Daoy (cell line): Measurements from ENCODE around the gene PSMD3. TPM values are rescaled to one million over a fixed set of nuclear protein-coding genes. Genes with fewer than 3 reads are reported as not detected.
A peak's percentile ranks its signal among the peaks of the same experiment; 100 is the strongest.

Experiments
- DNase-seq: peaks from one replicate; pipeline ENCODE4 v3.0.0-alpha.2; 2015; ENCODE audit warnings: low read depth
- total RNA-seq: library from RNA; depleted of rRNA; stranded (reverse); fragments of >200 nt; shearing (Covaris generic); gene quantifications from 2 replicates; pipeline ENCODE4 v1.2.3, GENCODE V29; 2014

The PSMD3 gene
- total RNA-seq, 1 experiment from 2014 or later = 185 TPM

DNA sequence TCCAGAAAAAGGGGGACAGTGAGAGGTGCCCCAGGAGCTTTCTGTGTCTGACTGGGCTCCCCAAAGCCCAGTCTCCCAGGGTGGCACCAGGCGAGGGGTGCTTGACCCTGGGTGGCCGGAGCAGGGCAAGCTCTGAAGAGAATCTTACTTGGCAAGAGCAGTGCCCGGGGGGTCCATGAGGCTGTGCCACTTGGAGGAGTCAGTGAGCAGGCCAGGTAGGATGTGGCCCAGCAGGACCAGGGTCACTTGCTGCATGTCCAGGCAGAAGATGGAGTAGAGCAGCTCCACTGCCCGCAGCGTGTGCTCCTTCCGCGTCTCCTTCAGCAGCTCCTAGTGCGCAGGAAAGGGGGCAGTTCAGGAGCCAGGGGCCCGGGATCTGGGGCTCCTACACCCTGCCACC, 41.9 kb downstream of the PSMD3 start:
- DNase-seq = no peak

DNA sequence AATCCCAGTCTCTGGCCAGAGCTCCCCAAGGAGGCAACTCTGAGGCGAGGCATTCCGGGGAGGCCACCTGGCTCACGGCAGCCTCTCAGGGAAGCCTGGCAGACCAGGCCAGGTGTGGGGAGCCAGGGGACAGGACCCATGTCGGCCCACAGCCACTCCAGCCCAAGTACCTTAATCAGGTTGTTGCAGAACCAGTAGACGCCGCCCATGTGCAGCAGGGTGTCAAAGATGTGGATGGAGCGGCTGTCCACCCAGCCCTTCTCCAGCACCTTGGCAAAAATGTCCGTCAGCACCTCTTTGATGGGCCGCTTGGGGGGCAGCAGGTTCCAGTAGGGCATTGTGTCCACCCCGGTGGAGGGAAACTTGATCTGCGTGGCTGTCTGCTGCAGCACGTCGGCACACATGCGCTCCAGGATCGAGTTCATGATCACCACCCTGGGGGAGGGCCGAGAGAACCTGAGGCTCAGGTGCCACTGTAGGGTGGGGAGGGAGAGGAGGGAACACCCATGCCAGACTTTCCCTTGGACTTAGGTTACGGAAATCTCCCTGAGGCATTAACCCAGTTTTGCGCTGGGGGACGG, 42.4 kb downstream of the PSMD3 start:
- DNase-seq = no peak

DNA sequence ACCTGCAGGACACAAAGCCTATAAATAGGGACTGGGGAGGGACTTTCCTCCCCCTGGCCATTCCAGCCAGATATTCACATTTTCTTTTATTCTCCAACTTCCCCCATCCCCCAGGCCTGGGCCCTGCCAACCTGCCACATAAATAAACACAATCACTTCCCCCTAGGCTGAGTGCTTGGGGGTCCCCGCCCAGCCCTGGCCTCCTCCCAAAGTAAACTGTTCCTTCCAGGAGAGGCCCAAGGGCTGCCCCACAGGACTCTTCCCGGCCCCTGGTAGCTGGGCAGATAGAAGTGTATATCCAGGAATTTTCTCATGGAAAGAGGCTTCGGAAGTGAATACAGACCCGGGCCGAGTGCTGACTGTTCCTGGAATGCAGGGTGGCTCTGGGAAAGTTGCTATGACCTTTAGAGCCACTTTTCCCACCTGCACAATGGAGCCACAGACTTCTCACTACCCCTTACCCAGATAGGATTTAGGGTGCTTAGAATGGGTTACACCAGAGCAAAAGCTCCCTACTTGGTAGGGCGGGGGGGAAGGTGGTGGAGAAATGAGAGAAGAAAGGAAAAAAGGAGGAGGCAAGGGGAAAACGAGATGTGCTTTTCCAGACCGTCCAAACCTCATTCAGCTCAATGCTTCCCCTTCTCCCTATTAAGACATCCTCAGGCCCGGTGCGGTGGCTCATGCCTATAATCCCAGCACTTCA, 43.1 kb downstream of the PSMD3 start:
- DNase-seq = peak; percentile 71

DNA sequence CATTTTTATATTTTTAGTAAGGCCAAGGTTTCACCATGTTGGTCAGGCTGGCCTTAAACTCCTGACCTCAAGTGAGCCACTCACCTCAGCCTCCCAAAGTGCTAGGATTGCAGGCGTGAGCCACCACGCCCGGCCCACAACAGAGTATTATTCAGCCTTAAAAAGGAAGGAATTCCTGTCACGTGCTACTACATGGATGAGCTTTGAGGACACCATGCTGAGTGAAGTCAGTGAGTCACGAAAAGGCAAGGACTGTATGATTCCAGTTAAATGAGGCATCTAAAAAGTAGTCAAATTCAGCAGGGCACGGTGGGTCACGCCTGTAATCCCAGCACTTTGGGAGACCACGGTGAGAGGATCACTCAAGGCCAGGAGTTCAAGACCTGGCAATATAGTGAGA, 44.3 kb downstream of the PSMD3 start:
- peak; percentile 60 for DNase-seq

DNA sequence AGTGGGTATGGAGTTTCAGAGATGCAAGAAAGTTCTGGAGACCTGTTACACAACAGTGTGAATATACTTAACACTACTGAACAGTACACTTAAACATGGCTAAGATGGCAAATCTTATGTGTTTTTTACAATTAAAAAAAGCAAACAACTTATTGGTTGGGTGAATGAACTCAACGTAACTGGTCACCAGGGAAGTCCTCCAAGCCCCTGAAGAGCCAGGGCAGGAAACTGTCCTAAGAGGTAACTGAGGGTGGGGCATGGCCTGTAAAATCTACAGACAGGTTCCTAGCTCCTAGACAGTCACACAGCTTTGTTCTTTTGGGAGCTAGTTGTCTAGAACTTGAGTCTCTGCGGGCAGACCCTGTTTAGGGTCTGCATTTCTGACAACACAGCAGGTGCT, 45.0 kb downstream of the PSMD3 start:
- no peak for DNase-seq

DNA sequence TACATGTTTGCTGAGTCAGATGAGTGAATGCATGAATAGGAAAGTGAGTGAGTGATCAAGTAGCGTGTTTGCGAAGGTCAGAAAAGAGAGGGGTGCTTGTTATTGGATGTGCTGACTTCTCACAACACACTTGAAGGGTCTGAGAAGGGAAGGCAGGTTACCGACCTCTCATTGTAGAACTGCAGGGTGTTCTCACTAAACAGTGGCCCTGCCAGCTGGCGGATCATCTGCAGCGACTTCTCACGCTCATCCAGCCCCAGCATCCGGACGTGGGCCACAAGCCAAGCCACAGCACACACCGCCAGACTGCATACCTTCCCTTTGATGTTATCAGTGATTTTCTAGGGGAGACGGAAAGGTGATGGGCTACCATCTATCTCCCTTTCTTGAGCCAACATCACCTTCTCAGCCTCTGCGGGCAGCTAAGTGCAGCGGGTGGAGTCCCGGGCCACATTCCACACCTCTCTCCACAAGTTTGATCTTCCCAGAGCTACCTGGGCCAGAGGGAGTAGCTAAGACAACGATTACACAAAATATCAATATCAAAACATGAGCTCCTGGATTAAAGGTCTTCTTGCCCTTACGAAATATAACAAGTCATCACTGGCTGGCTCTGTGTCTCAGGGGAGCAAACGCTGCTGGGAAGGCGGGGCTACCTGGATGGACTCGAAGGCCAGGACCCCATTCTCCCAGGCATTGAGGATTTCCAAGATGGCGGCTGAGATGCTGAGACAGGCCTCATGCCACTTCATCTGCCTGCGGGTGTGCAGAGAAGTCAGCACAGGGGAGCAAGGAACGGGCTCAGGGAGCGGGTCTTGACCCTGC, 45.6 kb downstream of the PSMD3 start:
- peak; percentile 85 for DNase-seq

DNA sequence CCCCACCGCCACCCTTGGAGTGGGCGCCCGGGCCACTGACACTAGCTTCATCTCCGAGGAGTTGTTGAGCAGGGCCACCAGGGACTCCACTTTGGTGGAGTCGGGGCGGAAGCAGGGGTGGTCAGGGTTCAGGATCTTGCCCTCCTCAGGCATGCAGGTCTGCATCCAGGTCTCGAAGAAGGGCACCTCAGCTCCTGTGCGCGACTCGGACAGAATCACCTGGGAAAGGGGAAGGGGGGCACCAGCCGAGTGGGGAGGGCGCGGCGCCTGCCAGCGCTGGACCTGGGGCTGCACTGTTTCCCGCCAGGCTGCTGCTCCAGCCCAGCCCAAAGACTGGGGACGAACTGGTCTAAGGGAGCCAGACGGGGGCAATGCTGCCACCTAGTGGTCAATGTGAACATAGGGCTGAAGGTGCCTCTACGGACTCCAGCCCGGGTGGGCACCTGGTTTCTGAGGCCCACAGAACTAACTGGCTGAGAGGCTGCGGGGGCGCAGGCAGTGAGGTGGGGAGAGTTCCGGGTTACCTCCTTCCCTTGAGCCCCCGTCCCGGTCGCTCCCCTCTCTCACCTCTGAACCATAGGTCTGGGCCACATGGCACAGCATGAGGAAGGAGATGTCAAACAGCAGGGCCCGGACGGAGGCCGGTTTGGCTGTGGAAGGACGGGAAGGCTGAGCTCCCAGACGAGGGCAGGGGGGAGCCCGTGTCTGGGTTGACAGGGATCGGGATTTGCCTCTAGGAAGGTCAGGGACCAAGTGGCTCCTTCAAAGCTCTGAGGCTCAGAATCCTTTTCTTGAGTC, 46.4 kb downstream of the PSMD3 start:
- DNase-seq = peak; percentile 90

DNA sequence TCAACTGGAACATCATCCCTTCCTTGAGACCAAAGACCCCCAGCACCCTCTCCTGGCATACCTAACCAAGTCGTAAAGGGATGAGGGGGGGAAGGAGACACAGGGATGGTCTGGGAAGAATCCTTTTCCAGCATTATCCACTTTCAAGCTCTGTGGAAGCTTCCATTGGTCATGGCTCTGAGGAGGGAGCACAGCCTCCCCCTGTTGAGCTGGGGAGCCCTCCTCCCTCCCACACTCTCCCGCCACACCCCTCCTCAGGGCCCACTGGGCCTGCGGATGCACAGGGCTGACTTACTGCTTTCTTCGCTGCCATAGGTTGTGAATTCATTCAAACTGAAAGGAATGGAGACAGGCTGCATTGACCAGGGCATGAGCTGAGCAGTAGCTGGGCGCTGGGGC, 47.0 kb downstream of the PSMD3 start:
- DNase-seq = no peak

DNA sequence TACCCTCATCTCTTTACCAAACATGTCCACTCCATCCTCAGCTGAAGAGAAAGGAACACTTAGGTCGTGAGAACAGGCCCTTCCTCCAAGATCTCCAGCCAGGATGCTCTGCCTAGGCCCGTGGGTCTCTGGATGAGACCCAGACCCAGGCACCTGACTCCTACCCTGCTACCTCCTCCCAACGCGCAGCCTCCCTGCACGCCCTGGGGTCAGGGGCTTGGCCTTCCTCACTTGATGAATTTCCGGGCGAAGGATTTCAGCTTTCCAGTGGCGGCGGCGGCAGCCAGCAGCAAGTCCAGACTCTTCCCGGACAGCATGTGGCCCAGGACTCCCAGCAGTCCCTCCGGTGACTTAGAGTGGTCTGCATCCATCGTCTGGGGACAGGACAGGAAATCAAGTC, 48.0 kb downstream of the PSMD3 start:
- no peak for DNase-seq

DNA sequence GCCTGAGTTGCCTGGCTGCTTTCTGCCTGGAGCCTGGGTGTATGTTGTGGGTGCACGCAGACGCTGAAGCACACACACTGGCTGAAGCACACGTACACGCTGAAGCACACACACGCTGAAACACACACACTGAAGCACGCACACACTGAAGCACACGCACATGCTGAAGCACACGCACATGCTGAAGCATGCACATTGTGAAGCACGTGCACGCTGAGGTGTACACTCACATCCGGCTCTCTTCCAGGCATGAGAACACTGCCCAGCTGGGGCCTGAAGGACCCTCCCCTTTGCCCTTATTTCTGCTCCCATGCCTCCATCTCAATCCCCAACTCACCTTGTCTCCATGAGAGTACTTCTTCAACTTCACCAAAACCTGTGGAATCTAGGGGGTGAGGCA, 51.1 kb downstream of the PSMD3 start:
- DNase-seq = no peak

DNA sequence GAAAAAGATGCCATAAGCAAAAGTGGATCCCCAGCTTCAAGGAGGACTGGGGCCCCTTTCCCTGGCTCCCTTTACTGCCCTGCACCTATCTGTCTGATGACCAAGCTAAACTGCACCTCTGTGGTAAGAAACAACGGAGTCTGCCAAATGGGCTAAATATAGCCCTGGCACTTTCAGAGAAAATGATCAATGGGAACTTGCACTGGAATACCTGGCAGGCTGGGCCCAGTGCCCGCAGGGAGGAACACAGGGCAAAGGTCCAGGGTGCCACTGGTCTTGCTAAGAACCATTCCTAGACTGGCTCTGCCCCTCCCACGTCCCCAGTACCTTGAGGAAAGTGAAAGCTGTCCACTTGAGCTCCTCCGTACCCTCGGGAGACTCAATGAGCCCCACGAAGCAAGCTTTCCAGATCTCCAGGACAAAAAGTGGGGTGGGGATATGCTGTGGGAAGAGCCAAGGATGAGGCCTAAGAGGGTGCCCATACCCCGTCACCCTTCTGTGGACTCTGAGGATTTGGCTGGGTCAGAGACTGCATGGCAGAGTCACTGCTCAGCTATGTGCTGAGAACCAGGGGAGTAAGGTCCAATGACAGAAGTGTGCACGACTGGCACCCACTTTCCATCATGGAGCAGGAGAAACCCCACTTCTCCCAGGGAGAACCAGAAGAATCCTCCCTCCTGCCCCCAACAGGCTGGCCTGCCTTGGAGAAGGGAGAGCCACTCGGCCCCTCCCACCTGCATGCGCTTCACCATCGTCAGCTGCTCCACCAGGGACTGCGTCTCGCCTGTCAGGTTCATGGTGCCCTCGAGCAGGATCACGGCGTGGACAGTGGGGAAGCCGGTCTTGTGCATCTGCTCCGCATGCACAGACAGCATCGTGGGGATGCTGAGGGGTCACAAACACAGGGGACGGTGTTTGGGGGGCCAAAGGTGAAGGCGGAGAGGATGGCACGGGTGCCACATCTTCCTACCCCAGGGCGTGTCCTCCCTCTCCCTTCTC, 52.0 kb downstream of the PSMD3 start:
- no peak for DNase-seq

DNA sequence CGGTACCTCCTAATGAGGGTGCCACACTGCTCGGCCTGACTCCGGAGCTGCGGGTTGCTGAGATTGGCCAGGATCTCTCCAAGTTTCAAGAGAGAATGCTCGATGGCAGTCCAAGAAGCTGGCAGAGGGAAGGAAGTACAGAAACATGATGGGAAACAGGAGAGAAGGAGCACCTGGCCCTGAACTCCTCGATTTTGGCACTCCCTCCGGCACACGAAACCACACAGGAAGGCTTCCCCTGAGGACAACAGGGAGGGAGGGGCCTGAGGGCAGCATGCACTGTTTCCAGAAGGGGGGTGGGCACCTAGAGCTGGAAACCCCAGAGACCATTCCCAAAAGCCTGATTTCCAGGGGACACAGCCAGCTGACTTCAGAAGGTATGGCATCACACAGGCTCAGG, 52.7 kb downstream of the PSMD3 start:
- DNase-seq = no peak

DNA sequence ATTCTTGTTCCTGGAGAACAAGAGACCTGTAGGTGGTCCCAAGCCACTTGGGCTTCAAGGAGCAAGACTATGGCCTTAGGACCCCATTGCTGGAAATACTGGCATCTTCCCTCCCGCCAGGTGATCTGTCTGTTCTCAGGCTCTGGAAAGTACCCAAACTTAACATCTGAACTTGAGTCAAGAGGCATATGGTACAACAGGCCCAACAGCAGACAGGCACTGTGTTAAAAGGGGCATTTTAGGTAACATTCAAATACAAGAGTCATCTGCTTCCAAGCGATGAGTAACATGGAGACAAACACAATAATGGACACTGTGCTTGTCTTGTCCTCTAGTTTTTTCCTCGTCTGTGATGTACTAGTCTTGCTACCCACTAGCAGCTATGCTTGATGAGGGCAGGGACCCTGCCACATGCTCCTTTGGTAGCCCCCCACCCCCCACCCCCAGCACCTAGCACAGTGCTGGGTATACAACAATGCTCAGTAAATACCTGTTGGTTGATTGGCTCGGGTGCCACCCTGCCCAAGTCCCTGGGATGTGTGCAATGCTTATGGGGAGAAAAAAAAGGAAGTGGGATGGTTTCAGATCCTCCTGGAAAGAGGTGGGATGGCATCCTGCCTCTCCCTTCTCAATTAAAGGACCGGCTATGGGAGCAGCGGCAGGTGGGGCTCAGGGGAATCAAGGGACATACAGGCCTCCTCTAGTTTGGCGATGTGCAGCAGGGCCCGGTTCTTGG, 54.0 kb downstream of the PSMD3 start:
- no peak for DNase-seq

DNA sequence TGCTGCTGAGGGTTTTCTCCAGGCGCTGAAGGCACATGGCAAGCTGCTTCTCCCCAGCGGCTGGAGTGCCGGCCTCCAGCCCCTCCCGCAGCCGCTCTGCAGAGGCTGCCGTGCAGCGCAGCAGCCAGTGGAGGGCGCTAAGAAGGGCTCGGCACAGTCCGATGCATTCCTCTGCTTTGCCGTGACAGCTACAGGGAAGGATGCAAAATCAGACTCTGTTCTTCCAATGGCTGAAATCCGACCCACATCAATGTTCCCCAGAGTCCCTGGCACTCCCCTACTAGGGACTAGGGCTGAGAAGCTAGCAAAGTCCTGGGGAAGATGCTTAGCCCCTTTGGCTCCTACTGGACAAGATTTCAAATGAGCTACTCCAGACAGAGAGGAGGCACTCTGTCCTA, 54.6 kb downstream of the PSMD3 start:
- DNase-seq = peak; percentile 58

DNA sequence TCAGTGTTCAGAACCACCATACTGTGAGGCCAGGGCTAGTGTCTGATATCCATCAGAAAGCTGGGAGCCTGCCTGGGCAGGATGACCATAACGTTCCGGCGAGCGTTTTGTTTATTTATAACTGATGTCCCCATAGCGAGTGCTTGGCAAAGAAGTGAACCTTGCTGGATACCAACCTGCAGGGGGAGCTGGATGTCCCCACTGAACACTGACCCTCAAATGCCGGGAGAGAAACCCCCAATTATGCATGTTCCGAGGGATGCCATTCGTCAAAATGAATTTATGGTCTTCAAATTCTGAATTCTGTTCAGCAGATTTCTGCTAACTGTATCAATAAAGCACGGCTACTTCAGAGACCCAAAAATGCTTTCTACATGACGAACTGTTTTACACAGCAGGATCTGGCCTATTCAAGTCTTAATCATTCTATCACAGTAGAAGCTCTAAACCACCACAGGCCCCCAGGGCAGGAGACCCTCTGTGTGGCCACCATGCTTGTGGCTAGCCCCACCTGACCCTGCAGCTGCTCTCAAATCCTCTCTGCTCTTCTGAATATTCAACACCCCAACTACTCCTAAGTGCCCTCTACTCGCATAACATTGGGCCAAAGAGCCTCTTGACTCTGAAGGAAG, 58.4 kb downstream of the PSMD3 start:
- DNase-seq = peak; percentile 62

DNA sequence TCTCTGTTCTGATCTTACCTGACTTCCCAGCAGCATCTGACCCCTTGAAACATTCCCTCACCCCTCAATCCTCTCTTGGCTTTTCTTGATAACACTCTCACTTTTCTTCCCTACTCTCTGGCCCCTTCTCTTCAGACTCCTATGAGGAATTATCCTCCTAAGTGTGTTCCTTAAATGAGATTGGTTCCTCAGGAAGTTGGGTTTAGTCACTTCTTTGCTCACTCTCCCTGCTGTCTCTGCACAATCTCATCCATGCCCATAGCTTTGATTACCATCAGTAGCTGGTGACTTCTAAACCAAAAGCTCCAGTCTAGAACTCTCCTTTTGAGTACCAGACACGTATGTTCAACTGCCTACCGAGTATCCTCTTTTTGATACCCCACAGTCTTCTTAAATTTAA, 60.6 kb downstream of the PSMD3 start:
- DNase-seq = no peak
